HL-60 (cell line): ENCODE results near the gene WRAP73.
A peak's percentile ranks its signal among the peaks of the same experiment; 100 is the strongest.

Source experiments
- DNase-seq, 2 experiments: peaks; one replicate each; pipeline ENCODE4 v3.0.0-alpha.2; 2010 to 2020; ENCODE audit warnings: low read depth in 1 of 2, low spot score in 1 of 2
- H3K27ac ChIP-seq: fragments of 250-450 bp; sonication (Bioruptor Pico); replicated peaks from 2 replicates; pipeline ENCODE4 v1.5.1; 2020; ENCODE audit warnings: mild to moderate bottlenecking, moderate library complexity
- H3K27me3 ChIP-seq: fragments of 250-450 bp; sonication (Bioruptor Pico); 2 replicates; pipeline ENCODE4 v1.5.1; 2021; ENCODE audit warnings: mild to moderate bottlenecking, moderate library complexity; ENCODE audit not compliant: insufficient read depth, poor library complexity, severe bottlenecking
- H3K4me3 ChIP-seq: replicated peaks from 2 replicates; pipeline ENCODE4 v1.5.1; 2011; ENCODE audit warnings: mild to moderate bottlenecking, control low read depth, low read length; ENCODE audit not compliant: insufficient read depth
- GABPA ChIP-seq: IDR thresholded peaks from 2 replicates; pipeline ENCODE4 v1.6.1; 2012; ENCODE audit warnings: low read depth
- POLR2AphosphoS5 ChIP-seq: IDR thresholded peaks from 2 replicates; pipeline ENCODE4 v1.6.1; 2012; ENCODE audit warnings: low read depth
- SPI1 ChIP-seq: IDR thresholded peaks from 2 replicates; pipeline ENCODE4 v1.6.1; 2012; ENCODE audit warnings: low read depth, mild to moderate bottlenecking, borderline replicate concordance
- TF ChIP-seq, protein P1 (sequence below): IDR thresholded peaks from 2 replicates; pipeline ENCODE4 v1.6.1; 2012; ENCODE audit warnings: low read depth; ENCODE audit not compliant: insufficient replicate concordance
- TF ChIP-seq, protein P2 (sequence below): IDR thresholded peaks from one replicate; pipeline ENCODE4 v1.5.1; 2011; ENCODE audit warnings: low read length, control low read depth, inconsistent platforms; ENCODE audit not compliant: insufficient read depth

Gene WRAP73

DNA sequence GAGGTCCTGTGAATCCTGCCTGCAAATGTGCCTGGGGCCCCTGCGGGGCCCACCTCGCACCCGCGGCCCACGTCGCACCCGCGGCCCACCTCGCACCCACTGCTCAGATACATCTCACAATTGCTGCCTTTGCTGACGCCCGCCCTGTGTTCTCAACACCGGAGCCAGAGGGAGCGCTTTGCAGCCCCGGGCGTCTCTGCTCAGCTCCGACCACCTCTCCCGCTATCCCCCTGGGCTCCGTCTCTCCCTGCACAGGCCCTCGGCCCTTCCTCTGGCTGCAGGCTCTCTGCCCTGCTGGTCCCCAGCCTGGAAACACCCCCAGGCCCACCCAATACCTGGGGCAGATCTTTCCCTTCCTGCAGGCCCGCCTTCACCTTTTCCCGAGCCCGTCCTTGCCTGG is 47.2 kb upstream of the WRAP73 start:
- no peak overlapping the region for H3K4me3 ChIP-seq
- H3K27me3 ChIP-seq = peaks cover 8% of the 10 kb centered on the region
- TF ChIP-seq SPI1 (no peak), POLR2AphosphoS5 (no peak), GABPA (no peak)
- TF ChIP-seq, protein P1, sequence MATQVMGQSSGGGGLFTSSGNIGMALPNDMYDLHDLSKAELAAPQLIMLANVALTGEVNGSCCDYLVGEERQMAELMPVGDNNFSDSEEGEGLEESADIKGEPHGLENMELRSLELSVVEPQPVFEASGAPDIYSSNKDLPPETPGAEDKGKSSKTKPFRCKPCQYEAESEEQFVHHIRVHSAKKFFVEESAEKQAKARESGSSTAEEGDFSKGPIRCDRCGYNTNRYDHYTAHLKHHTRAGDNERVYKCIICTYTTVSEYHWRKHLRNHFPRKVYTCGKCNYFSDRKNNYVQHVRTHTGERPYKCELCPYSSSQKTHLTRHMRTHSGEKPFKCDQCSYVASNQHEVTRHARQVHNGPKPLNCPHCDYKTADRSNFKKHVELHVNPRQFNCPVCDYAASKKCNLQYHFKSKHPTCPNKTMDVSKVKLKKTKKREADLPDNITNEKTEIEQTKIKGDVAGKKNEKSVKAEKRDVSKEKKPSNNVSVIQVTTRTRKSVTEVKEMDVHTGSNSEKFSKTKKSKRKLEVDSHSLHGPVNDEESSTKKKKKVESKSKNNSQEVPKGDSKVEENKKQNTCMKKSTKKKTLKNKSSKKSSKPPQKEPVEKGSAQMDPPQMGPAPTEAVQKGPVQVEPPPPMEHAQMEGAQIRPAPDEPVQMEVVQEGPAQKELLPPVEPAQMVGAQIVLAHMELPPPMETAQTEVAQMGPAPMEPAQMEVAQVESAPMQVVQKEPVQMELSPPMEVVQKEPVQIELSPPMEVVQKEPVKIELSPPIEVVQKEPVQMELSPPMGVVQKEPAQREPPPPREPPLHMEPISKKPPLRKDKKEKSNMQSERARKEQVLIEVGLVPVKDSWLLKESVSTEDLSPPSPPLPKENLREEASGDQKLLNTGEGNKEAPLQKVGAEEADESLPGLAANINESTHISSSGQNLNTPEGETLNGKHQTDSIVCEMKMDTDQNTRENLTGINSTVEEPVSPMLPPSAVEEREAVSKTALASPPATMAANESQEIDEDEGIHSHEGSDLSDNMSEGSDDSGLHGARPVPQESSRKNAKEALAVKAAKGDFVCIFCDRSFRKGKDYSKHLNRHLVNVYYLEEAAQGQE = no peak
- TF ChIP-seq, protein P2, sequence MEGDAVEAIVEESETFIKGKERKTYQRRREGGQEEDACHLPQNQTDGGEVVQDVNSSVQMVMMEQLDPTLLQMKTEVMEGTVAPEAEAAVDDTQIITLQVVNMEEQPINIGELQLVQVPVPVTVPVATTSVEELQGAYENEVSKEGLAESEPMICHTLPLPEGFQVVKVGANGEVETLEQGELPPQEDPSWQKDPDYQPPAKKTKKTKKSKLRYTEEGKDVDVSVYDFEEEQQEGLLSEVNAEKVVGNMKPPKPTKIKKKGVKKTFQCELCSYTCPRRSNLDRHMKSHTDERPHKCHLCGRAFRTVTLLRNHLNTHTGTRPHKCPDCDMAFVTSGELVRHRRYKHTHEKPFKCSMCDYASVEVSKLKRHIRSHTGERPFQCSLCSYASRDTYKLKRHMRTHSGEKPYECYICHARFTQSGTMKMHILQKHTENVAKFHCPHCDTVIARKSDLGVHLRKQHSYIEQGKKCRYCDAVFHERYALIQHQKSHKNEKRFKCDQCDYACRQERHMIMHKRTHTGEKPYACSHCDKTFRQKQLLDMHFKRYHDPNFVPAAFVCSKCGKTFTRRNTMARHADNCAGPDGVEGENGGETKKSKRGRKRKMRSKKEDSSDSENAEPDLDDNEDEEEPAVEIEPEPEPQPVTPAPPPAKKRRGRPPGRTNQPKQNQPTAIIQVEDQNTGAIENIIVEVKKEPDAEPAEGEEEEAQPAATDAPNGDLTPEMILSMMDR = no peak
- DNase-seq = no peak
- H3K27ac ChIP-seq = no peak overlapping the region

DNA sequence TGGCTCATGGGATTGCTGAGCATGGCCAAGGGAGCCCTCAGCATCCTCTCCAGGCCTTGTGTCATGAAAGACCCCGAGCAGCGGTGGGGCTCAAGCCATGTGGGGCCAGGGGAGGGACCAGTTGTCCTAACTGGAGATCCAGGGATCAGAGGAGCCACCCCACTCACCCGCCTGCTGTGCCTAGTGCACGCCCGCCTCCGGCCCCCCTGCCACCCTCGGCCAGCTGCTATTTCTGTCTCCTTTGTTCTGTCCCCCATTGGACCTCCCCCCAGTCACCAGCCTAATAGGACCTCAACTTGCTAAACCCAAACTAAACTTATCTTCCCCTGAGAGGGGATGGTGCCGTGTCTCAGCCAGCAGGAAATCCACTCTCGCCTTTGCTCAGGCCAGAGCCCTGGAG is 46.8 kb upstream of the WRAP73 start:
- TF ChIP-seq, protein P1 = no peak
- TF ChIP-seq, protein P2 = no peak
- TF ChIP-seq GABPA = no peak
- no peak for TF ChIP-seq POLR2AphosphoS5
- no peak for TF ChIP-seq SPI1
- Histone ChIP-seq H3K27me3 (peaks cover 8% of the 10 kb centered on the region), H3K4me3 (no peak overlapping the region), H3K27ac (no peak overlapping the region)
- no peak for DNase-seq

DNA sequence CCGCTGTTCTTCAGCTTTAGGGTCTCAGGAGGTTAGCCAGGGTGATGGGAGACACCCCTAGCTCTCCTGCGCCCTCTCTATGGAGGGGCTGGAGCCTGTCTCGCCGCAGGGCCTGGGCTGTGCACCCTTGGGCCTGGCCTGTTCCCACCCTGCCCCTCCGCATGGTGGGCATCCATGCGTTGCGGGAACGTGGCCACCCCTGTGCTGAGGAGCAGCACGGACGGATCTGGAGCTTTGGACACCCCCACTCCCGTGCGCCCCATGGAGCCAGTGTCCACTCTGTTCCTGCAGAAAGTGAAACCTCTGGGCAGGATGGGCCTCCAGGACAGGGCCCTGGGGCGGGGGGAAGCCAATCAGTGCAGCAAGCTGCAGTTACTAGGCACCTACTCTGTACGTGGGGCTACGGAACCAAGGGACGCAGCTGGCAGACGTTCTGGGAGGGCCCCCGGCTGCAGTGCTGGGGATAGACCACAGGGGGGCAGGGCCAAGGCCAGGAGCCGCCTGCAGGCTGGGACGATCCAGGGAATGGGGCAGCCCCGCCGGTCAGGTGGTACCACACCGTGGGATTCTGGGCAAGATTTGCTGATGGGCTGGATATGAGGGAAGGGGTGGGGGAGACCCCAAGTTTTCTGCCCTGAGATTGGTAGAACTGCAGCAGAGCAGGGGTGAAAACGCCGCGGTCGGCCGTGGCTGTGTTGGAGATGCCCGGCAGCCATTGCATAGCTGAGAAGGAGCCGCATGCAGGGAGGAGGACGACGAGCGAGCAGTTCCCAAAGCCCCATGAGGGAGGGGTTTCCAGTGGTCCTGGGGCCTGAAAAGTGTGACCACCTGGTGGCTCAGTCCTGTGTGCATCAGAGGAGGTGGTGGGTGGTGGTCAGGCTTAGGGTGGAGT is 45.7 kb upstream of the WRAP73 start:
- peak in 1 of 2 experiments; percentile 32 for DNase-seq
- Histone ChIP-seq H3K27me3 (peaks cover 6% of the 10 kb centered on the region), H3K4me3 (no peak overlapping the region), H3K27ac (no peak overlapping the region)
- no peak for TF ChIP-seq GABPA
- TF ChIP-seq, protein P2 = peak; percentile 74
